Measurements from ENCODE around the gene SIN3B. TPM values are rescaled to one million over a fixed set of nuclear protein-coding genes. Genes with fewer than 3 reads are reported as not detected.

SIN3B gene
- total and polyA plus RNA-seq, 2 of the 13 experiments (the other 11 are each of a cell fraction or from before 2014, with no cell fraction given): 12.9 to 25.7 TPM

DNA sequence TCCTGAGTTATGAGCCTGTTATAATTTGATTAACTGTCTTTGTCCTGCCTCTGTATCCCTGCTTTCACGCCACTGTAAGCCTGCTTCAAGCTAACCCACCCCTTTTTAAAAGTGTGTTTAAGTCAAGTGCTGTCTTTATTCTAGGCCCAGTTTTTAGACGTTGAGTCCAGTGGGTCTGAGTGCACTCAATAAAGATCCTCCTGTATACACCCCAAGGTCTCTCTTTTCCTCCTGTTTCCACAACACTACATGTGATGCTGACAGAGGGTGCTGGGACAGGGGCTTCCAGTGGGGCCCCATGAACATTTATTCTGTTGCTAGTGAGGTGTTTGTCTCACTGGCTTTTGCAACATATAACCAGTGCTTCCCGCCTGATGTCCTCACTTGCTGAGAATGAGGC lies 52.9 kb downstream of the SIN3B start:
- no TSS peak for BruUV-seq (replicated peaks)
- intact Hi-C loops (cut with micrococcal nuclease; ENCODE audit: unreplicated experiment): no loop called here
- DNase-seq (ENCODE audit: low spot score): no peak

DNA sequence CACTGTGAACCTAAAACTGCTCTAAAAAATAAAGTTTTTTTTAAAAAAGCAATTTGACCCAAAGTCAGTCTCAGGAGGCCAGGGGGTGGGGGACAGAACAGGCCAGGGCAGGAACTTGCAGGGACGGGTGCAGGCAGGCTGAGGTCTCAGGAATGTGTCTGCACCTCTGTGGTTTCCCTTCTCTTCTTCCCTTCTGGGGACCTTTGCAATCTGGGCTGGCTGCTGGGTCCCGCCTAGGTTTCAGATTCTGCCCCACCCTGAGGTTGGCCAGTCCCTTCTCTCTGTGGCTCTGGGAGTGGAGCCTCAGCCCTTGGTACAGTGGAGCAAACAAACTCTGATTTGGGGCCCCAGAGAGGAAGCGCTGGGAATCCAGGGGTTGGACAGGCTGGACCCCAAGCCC lies 54.3 kb downstream of the SIN3B start:
- Histone ChIP-seq H3K4me3 (replicated peaks in 1 of 3; ENCODE audit: insufficient read depth in 1 of 3, low read depth in 2 of 3, low read length in 3 of 3) (no peak overlapping the region), H3K79me2 (ENCODE audit: insufficient read depth, low read length) (no peaks in the 10 kb centered on the region), H4K20me1 (ENCODE audit: insufficient read depth, low read length) (no peaks in the 10 kb centered on the region), H3K27me3 (ENCODE audit: control insufficient read depth in 1 of 2, insufficient read depth in 2 of 2, low read length in 2 of 2) (no peaks in the 10 kb centered on the region; a peak in 1 of 5 replicates), H3K4me1 (ENCODE audit: insufficient read depth, low read length) (peaks cover 22% of the 10 kb centered on the region; the same call in 1 of the 2 replicates), H3K4me2 (ENCODE audit: low read depth, low read length) (no peak overlapping the region), H3K9me3 (ENCODE audit: low read length) (peaks cover 23% of the 10 kb centered on the region), H3K9ac (ENCODE audit: insufficient read depth, low read depth, low read length) (no peak overlapping the region), H3K27ac (ENCODE audit: extremely low read length, insufficient read depth, low read length) (no peak overlapping the region), H2AFZ (ENCODE audit: low read length) (no peak overlapping the region), H3K36me3 (replicated peaks in 1 of 2; ENCODE audit: control insufficient read depth in 1 of 2, insufficient read depth in 2 of 2, low read length in 2 of 2) (peaks cover 0 to 2% of the 10 kb centered on the region in 2 experiments; a peak in 3 of 5 replicates)
- CTCF ChIA-PET (ENCODE audit: low intra/inter-chr PET ratio, low total read pairs): no interaction called here
- in situ Hi-C loops (cut with HindIII; ENCODE audit: extremely low pct_ligation_motif_present, low pct_unique_long_range_greater_than_20kb) (no loop called here), intact Hi-C loops (cut with micrococcal nuclease; ENCODE audit: unreplicated experiment) (no loop called here)
- no TSS peak for BruUV-seq (replicated peaks)
- 18% methylated on average over 2 of the region's 3 CpGs for WGBS (ENCODE audit: low lambda C conversion rate)
- no peak for FAIRE-seq
- POLR2A ChIA-PET: no interaction called here
- no peak for ATAC-seq
- no peak for DNase-seq (ENCODE audit: low spot score)
- TF ChIP-seq ZNF563 (CRISPR knock-in tag; IDR thresholded peaks at IDR 0.05): no peak
- no peak for TF ChIP-seq U2AF1 (optimal IDR thresholded peaks at IDR 0.05; ENCODE audit: low read depth, low read length)
- TF ChIP-seq GABPB1 (CRISPR knock-in tag; IDR thresholded peaks at IDR 0.05): no peak
- no peak for TF ChIP-seq SOX6 (IDR thresholded peaks at IDR 0.05)
- no peak for TF ChIP-seq SOX6 (CRISPR knock-in tag; IDR thresholded peaks at IDR 0.05)
- TF ChIP-seq ZNF782 (CRISPR knock-in tag; IDR thresholded peaks at IDR 0.05; ENCODE audit: borderline replicate concordance): no peak
- no peak for TF ChIP-seq UBTF (CRISPR knock-in tag; IDR thresholded peaks at IDR 0.05)
- TF ChIP-seq ZNF232 (CRISPR knock-in tag; IDR thresholded peaks at IDR 0.05; ENCODE audit: borderline replicate concordance): no peak
- no peak for TF ChIP-seq ZMAT5 (CRISPR knock-in tag; IDR thresholded peaks at IDR 0.05; ENCODE audit: borderline replicate concordance, low read depth)

More for the DNA sequence above, 52.9 kb downstream of the SIN3B start:
- TF ChIP-seq ZNF138 (CRISPR knock-in tag; IDR thresholded peaks at IDR 0.05; ENCODE audit: low read depth) (no peak), ZNF576 (CRISPR knock-in tag; IDR thresholded peaks at IDR 0.05) (no peak), MAZ (IDR thresholded peaks at IDR 0.05; ENCODE audit: borderline replicate concordance, low read depth, low read length) (no peak), MAZ (CRISPR knock-in tag; IDR thresholded peaks at IDR 0.05; ENCODE audit: low read depth) (no peak)
- TF ChIP-seq, protein P1, sequence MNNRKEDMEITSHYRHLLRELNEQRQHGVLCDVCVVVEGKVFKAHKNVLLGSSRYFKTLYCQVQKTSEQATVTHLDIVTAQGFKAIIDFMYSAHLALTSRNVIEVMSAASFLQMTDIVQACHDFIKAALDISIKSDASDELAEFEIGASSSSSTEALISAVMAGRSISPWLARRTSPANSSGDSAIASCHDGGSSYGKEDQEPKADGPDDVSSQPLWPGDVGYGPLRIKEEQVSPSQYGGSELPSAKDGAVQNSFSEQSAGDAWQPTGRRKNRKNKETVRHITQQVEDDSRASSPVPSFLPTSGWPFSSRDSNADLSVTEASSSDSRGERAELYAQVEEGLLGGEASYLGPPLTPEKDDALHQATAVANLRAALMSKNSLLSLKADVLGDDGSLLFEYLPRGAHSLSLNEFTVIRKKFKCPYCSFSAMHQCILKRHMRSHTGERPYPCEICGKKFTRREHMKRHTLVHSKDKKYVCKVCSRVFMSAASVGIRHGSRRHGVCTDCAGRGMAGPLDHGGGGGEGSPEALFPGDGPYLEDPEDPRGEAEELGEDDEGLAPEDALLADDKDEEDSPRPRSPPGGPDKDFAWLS (CRISPR knock-in tag; IDR thresholded peaks at IDR 0.05; ENCODE audit: borderline replicate concordance): no peak
- Histone ChIP-seq H3K9ac (ENCODE audit: insufficient read depth, low read depth, low read length) (no peak overlapping the region), H3K4me1 (ENCODE audit: insufficient read depth, low read length) (peaks cover 15% of the 10 kb centered on the region; the same call in 1 of the 2 replicates), H3K27me3 (ENCODE audit: control insufficient read depth in 1 of 2, insufficient read depth in 2 of 2, low read length in 2 of 2) (no peaks in the 10 kb centered on the region), H3K9me3 (ENCODE audit: low read length) (peaks cover 23% of the 10 kb centered on the region), H3K79me2 (ENCODE audit: insufficient read depth, low read length) (no peaks in the 10 kb centered on the region), H3K4me2 (ENCODE audit: low read depth, low read length) (no peak overlapping the region), H3K27ac (ENCODE audit: extremely low read length, insufficient read depth, low read length) (no peak overlapping the region), H2AFZ (ENCODE audit: low read length) (no peak overlapping the region), H3K36me3 (replicated peaks in 1 of 2; ENCODE audit: control insufficient read depth in 1 of 2, insufficient read depth in 2 of 2, low read length in 2 of 2) (peaks cover 8 to 9% of the 10 kb centered on the region in 2 experiments; a peak in 3 of 5 replicates), H3K4me3 (replicated peaks in 1 of 3; ENCODE audit: insufficient read depth in 1 of 3, low read depth in 2 of 3, low read length in 3 of 3) (no peak overlapping the region), H4K20me1 (ENCODE audit: insufficient read depth, low read length) (no peaks in the 10 kb centered on the region)
- FAIRE-seq (no peak), ATAC-seq (no peak)
- ChIA-PET CTCF (ENCODE audit: low intra/inter-chr PET ratio, low total read pairs) (no interaction called here), POLR2A (no interaction called here)
- in situ Hi-C loops (cut with HindIII; ENCODE audit: extremely low pct_ligation_motif_present, low pct_unique_long_range_greater_than_20kb): no loop called here
- WGBS (ENCODE audit: low lambda C conversion rate): 55% methylated on average over 3 of the region's 3 CpGs
